A673 (cell line): ENCODE results near the gene PRMT5. TPM values are rescaled to one million over a fixed set of nuclear protein-coding genes. Genes with fewer than 3 reads are reported as not detected.

Source experiments
- BruUV-seq: library from RNA; stranded (reverse); fragments of 400-500 nt; replicated peaks from 2 replicates; lab custom pipeline; 2021; lab: Mats Ljungman, UMichigan
- CTCF ChIA-PET: fragments of 300-600 bp; sonication (Branson Sonifier 250); formaldehyde crosslinking; loops from one replicate; lab custom pipeline; 2022; ENCODE audit warnings: antibody characterized with exemption; lab: Charles Lee
- POLR2A ChIA-PET: fragments of 300-600 bp; sonication (Branson Sonifier 250); formaldehyde crosslinking; loops from one replicate; lab custom pipeline; 2022; ENCODE audit warnings: antibody characterized with exemption; ENCODE audit not compliant: low non-redundant PET; lab: Charles Lee
- DNase-seq: peaks from one replicate; pipeline ENCODE4 v3.0.0-alpha.2; 2015; ENCODE audit warnings: low spot score
- H3K27ac ChIP-seq: fragments of 200-600 bp; sonication (generic); 2 replicates; pipeline ENCODE4 v1.5.1; 2016; ENCODE audit warnings: mixed run types, low read depth, mild to moderate bottlenecking, mixed read lengths, antibody characterized with exemption, low read length; ENCODE audit not compliant: poor library complexity, severe bottlenecking
- H3K27me3 ChIP-seq: fragments of 200-600 bp; sonication (generic); replicated peaks from 2 replicates; pipeline ENCODE4 v1.6.1; 2017; ENCODE audit warnings: mixed run types, low read depth, mild to moderate bottlenecking, mixed read lengths, antibody characterized with exemption, low read length; ENCODE audit not compliant: insufficient read depth, poor library complexity
- H3K36me3 ChIP-seq: fragments of 200-600 bp; sonication (generic); 2 replicates; pipeline ENCODE4 v1.6.1; 2016; ENCODE audit warnings: mixed run types, mild to moderate bottlenecking, mixed read lengths, antibody characterized with exemption, low read length; ENCODE audit not compliant: insufficient read depth, poor library complexity, severe bottlenecking
- H3K4me1 ChIP-seq: fragments of 200-600 bp; sonication (generic); 2 replicates; pipeline ENCODE4 v1.6.1; 2017; ENCODE audit warnings: mixed run types, mild to moderate bottlenecking, mixed read lengths, antibody characterized with exemption, low read length; ENCODE audit not compliant: insufficient read depth, poor library complexity, severe bottlenecking
- H3K4me3 ChIP-seq: fragments of 200-600 bp; sonication (generic); 2 replicates; pipeline ENCODE4 v1.5.1; 2016; ENCODE audit warnings: low read depth, mixed run types, mild to moderate bottlenecking, mixed read lengths, low read length; ENCODE audit not compliant: poor library complexity, severe bottlenecking
- H3K9me3 ChIP-seq: fragments of 200-600 bp; sonication (generic); 2 replicates; pipeline ENCODE4 v1.6.1; 2016; ENCODE audit warnings: mixed run types, low read depth, mild to moderate bottlenecking, mixed read lengths, antibody characterized with exemption, low read length; ENCODE audit not compliant: poor library complexity, severe bottlenecking
- EZH2 ChIP-seq: fragments of 200-600 bp; sonication (generic); IDR thresholded peaks from 2 replicates; pipeline ENCODE4 v1.6.1; 2017; ENCODE audit warnings: borderline replicate concordance, low read depth, mild to moderate bottlenecking, mixed read lengths, antibody characterized with exemption, low read length; ENCODE audit not compliant: poor library complexity, severe bottlenecking
- intact Hi-C: fragments of 100-400 bp; cut with micrococcal nuclease; formaldehyde crosslinking; loops from one replicate; pipeline ENCODE4 v1.10.0; 2022; ENCODE audit not compliant: unreplicated experiment
- total RNA-seq: library from RNA; stranded (reverse); gene quantifications from 2 replicates; pipeline ENCODE4 v1.2.3, GENCODE V29; 2021
- TF ChIP-seq, protein P1 (sequence below): fragments of 300-800, 200-600 bp; sonication (generic); conservative IDR thresholded peaks from 2 replicates; pipeline ENCODE4 v1.5.1; 2017; ENCODE audit warnings: low read depth, mild to moderate bottlenecking, antibody characterized with exemption, low read length, moderate library complexity, mixed read lengths

Gene PRMT5
- total RNA-seq, 1 experiment from 2014 or later, result 273 TPM

DNA sequence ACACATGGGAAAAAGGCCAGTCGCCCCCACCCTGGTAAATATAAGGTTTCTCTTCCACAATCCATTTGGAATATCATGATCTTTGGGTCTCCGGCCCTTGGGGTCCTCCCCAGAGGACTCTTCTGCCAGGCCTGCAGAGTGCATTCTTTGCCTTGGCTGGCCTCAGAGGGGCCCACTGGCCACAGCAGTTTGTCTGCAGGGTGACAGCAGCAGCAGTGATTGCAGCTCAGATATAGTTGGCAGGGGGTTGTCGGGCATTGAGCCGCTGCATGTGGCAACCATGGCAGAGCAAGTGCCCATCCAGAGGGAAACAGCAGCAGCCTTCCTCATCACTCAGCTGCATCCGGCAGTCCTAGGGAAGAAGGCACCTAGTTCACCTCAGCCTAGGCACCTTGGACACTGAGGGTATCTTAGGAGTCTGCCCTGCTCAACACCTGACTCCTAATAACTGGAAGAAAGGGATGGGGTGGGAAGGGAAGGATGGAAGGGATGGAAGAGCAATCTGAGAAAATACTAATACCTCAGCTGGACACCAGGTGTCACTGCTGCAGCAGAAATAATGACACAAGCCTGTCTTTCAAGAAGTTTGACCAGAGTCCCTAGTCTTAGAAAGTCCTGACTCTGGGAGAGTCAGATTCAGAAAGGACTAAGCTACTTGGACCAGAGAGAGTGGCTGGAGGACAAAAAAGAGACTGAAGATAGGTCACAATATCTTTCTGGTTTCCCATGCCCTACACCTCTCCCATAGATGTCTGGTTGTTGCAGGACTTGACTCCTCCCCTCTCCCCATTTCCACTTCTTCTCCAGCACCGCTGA is 44.2 kb upstream of the PRMT5 start:
- Histone ChIP-seq H3K27ac (no peak overlapping the region), H3K4me1 (peaks cover 22% of the 10 kb centered on the region), H3K4me3 (no peak overlapping the region), H3K36me3 (peaks cover 54% of the 10 kb centered on the region), H3K27me3 (no peaks in the 10 kb centered on the region), H3K9me3 (no peaks in the 10 kb centered on the region)
- BruUV-seq, result no TSS peak
- DNase-seq, result peak; percentile 78
- POLR2A ChIA-PET, result interaction anchor here (0.6 to 0.7 kb wide), 3 partner anchors 9 to 511 kb away, joined by 3 read pairs; partner anchors contain the start of gene AJUBA
- no peak for TF ChIP-seq EZH2
- TF ChIP-seq, protein P1, sequence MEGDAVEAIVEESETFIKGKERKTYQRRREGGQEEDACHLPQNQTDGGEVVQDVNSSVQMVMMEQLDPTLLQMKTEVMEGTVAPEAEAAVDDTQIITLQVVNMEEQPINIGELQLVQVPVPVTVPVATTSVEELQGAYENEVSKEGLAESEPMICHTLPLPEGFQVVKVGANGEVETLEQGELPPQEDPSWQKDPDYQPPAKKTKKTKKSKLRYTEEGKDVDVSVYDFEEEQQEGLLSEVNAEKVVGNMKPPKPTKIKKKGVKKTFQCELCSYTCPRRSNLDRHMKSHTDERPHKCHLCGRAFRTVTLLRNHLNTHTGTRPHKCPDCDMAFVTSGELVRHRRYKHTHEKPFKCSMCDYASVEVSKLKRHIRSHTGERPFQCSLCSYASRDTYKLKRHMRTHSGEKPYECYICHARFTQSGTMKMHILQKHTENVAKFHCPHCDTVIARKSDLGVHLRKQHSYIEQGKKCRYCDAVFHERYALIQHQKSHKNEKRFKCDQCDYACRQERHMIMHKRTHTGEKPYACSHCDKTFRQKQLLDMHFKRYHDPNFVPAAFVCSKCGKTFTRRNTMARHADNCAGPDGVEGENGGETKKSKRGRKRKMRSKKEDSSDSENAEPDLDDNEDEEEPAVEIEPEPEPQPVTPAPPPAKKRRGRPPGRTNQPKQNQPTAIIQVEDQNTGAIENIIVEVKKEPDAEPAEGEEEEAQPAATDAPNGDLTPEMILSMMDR, result peak; percentile 73
- intact Hi-C loops, result no loop called here
- CTCF ChIA-PET, result interaction anchor here (1.0 to 2.0 kb wide), 8 partner anchors 10 to 95 kb away, joined by 3 to 7 read pairs (median 5); partner anchors contain the start of gene HAUS4

DNA sequence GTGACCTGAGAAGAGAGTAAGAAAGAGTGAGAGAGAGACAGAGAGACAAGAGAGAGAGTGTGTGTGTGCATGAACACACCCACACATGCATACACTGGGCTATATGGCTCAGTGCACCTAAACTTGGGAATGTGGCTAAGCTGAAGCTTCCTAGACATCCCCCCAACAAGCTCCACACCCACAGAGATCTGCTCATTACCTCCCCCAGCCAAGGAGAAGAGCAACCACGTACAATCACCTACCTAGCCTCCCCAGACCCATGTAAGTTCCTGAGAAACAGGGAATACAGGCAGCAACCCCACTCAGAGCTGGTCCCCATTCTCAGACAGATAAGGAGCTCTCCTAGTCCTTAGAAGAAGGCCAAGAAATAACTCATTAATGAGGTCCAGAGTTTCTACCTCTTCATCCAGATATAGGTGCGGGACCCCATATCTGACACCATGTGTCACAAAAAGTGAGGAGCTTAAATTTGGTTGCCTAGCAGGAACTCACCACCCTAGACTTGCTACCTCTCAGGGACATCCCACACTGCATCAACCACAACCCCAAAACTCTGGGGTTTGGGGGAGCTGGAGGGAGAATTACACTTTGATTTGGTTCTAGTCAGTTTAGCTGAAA is 43.2 kb upstream of the PRMT5 start:
- TF ChIP-seq EZH2, result no peak
- CTCF ChIA-PET, result interaction anchor here (0.8 to 2.0 kb wide), 6 partner anchors 11 to 96 kb away, joined by 4 to 6 read pairs (median 4); no protein-coding TSS in a partner anchor
- Histone ChIP-seq H3K36me3 (peaks cover 49% of the 10 kb centered on the region), H3K9me3 (no peaks in the 10 kb centered on the region), H3K4me3 (no peak overlapping the region), H3K27me3 (no peaks in the 10 kb centered on the region), H3K27ac (no peak overlapping the region), H3K4me1 (peaks cover 13% of the 10 kb centered on the region)
- DNase-seq, result no peak
- POLR2A ChIA-PET, result interaction anchor here (0.6 kb wide), 1 partner anchor 512 kb away, joined by 3 read pairs; no protein-coding TSS in a partner anchor
- no TSS peak for BruUV-seq
- intact Hi-C loops, result no loop called here

DNA sequence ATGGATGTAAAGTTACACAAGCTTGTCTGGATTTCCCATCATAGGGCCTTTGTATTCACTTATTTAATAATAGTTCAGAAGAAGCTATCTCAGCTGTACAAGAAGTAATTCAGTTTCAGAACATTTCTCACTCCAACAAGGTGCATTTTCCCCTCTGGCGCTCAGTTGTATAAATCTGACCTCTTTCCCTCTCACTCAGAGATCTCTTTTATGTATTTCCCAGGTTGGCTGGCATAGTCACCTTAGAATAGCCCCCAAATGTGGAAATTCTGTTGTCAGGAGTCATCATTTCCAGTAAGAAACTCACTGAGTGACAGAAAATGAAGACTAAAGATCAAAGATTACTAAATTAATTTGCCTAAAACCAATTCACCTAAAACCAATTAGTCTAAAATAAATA is 42.0 kb upstream of the PRMT5 start:
- H3K27ac ChIP-seq, result no peak overlapping the region
- ChIA-PET CTCF (interaction anchor here (0.6 kb wide), 1 partner anchor 106 kb away, joined by 4 read pairs; no protein-coding TSS in a partner anchor), POLR2A (no interaction called here)

More for the DNA sequence above, 42.0 kb upstream of the PRMT5 start:
- BruUV-seq, result no TSS peak
- H3K4me1 ChIP-seq, result peaks cover under 1% of the 10 kb centered on the region
- intact Hi-C loops, result no loop called here
- H3K36me3 ChIP-seq, result peaks cover 45% of the 10 kb centered on the region
- H3K9me3 ChIP-seq, result no peaks in the 10 kb centered on the region
- TF ChIP-seq, protein P1, result no peak
- TF ChIP-seq EZH2, result no peak
- no peak overlapping the region for H3K4me3 ChIP-seq
- H3K27me3 ChIP-seq, result no peaks in the 10 kb centered on the region
- DNase-seq, result no peak
